H9 (cell line): ENCODE results near the gene NTRK2. TPM values are rescaled to one million over a fixed set of nuclear protein-coding genes. Genes with fewer than 3 reads are reported as not detected.

Experiments used
- DNase-seq: peaks from one replicate; pipeline ENCODE4 v3.0.0-alpha.2; 2017
- H2AFZ ChIP-seq: one replicate; pipeline ENCODE4 v1.6.1; 2013; ENCODE audit warnings: mild to moderate bottlenecking, low read length, control low read depth, moderate library complexity
- H2AK5ac ChIP-seq: 2 replicates; pipeline ENCODE4 v1.6.1; 2013; ENCODE audit warnings: low read length, control low read depth, mixed read lengths; ENCODE audit not compliant: insufficient read length
- H2BK120ac ChIP-seq: one replicate; pipeline ENCODE4 v1.6.1; 2013; ENCODE audit warnings: low read depth, mild to moderate bottlenecking, low read length, control low read depth, inconsistent platforms; ENCODE audit not compliant: poor library complexity, severe bottlenecking
- H2BK12ac ChIP-seq: 2 replicates; pipeline ENCODE4 v1.6.1; 2013; ENCODE audit warnings: low read length, control low read depth, mixed read lengths, low read depth; ENCODE audit not compliant: insufficient read length
- H2BK15ac ChIP-seq: 2 replicates; pipeline ENCODE4 v1.6.1; 2013; ENCODE audit warnings: low read depth, low read length, control low read depth
- H2BK20ac ChIP-seq: one replicate; pipeline ENCODE4 v1.6.1; 2013; ENCODE audit warnings: low read depth, mild to moderate bottlenecking, low read length, control low read depth, inconsistent platforms; ENCODE audit not compliant: poor library complexity, severe bottlenecking
- H2BK5ac ChIP-seq: 2 replicates; pipeline ENCODE4 v1.6.1; 2013; ENCODE audit warnings: low read length, control low read depth, mixed read lengths; ENCODE audit not compliant: insufficient read length
- H3K14ac ChIP-seq: 2 replicates; pipeline ENCODE4 v1.6.1; 2013; ENCODE audit warnings: low read length, control low read depth; ENCODE audit not compliant: insufficient read depth
- H3K18ac ChIP-seq: 2 replicates; pipeline ENCODE4 v1.6.1; 2013; ENCODE audit warnings: low read depth, mild to moderate bottlenecking, mixed read lengths, low read length, control low read depth; ENCODE audit not compliant: insufficient read length
- H3K23ac ChIP-seq: 2 replicates; pipeline ENCODE4 v1.6.1; 2013; ENCODE audit warnings: low read length, control low read depth, mixed read lengths, low read depth; ENCODE audit not compliant: insufficient read length
- H3K23me2 ChIP-seq: 2 replicates; pipeline ENCODE4 v1.6.1; 2013; ENCODE audit warnings: low read depth, mild to moderate bottlenecking, mixed read lengths, low read length, control low read depth; ENCODE audit not compliant: insufficient read length, poor library complexity, severe bottlenecking
- H3K27ac ChIP-seq: 2 replicates; pipeline ENCODE4 v1.5.1; 2013; ENCODE audit warnings: low read length, control low read depth, mixed read lengths, low read depth; ENCODE audit not compliant: insufficient read length
- H3K27me3 ChIP-seq: 2 replicates; pipeline ENCODE4 v1.6.1; 2013; ENCODE audit warnings: low read length, control low read depth, inconsistent platforms; ENCODE audit not compliant: insufficient read depth
- H3K4ac ChIP-seq: 2 replicates; pipeline ENCODE4 v1.6.1; 2013; ENCODE audit warnings: low read depth, mild to moderate bottlenecking, control low read depth, inconsistent platforms, low read length, moderate library complexity
- H3K4me1 ChIP-seq: 2 replicates; pipeline ENCODE4 v1.6.1; 2013; ENCODE audit warnings: low read length, control low read depth, inconsistent platforms; ENCODE audit not compliant: insufficient read depth
- H3K4me2 ChIP-seq: 2 replicates; pipeline ENCODE4 v1.6.1; 2013; ENCODE audit warnings: low read length, control low read depth, mixed read lengths; ENCODE audit not compliant: insufficient read length, insufficient read depth
- H3K56ac ChIP-seq: 2 replicates; pipeline ENCODE4 v1.6.1; 2013; ENCODE audit warnings: low read depth, mild to moderate bottlenecking, mixed read lengths, low read length, control low read depth; ENCODE audit not compliant: insufficient read length
- H3K79me1 ChIP-seq: 2 replicates; pipeline ENCODE4 v1.6.1; 2013; ENCODE audit warnings: low read depth, mild to moderate bottlenecking, moderate library complexity, low read length, control low read depth, inconsistent platforms; ENCODE audit not compliant: insufficient read depth, poor library complexity, severe bottlenecking
- H3K79me2 ChIP-seq: 2 replicates; pipeline ENCODE4 v1.6.1; 2013; ENCODE audit warnings: low read length, control low read depth, inconsistent platforms; ENCODE audit not compliant: insufficient read depth
- H3K9ac ChIP-seq: 2 replicates; pipeline ENCODE4 v1.6.1; 2013; ENCODE audit warnings: low read length, control low read depth, mixed read lengths; ENCODE audit not compliant: insufficient read length; ENCODE audit errors: extremely low read depth
- H3K9me3 ChIP-seq: one replicate; pipeline ENCODE4 v1.6.1; 2013; ENCODE audit warnings: low read depth, low read length, inconsistent platforms; ENCODE audit not compliant: control insufficient read depth
- H3T11ph ChIP-seq: one replicate; pipeline ENCODE4 v1.6.1; 2013; ENCODE audit warnings: mild to moderate bottlenecking, low read length, control low read depth, inconsistent platforms
- H4K20me1 ChIP-seq: one replicate; pipeline ENCODE4 v1.6.1; 2013; ENCODE audit not compliant: control insufficient read depth, insufficient read length, insufficient read depth
- H4K5ac ChIP-seq: 2 replicates; pipeline ENCODE4 v1.6.1; 2013; ENCODE audit warnings: low read depth, mild to moderate bottlenecking, mixed read lengths, low read length, control low read depth; ENCODE audit not compliant: insufficient read length
- H4K8ac ChIP-seq: replicated peaks from 2 replicates; pipeline ENCODE4 v1.6.1; 2013; ENCODE audit warnings: low read length, control low read depth, mixed read lengths, low read depth; ENCODE audit not compliant: insufficient read length
- H4K91ac ChIP-seq: 2 replicates; pipeline ENCODE4 v1.6.1; 2013; ENCODE audit warnings: low read depth, mild to moderate bottlenecking, moderate library complexity, mixed read lengths, low read length, control low read depth; ENCODE audit not compliant: insufficient read length
- H3K27ac Mint-ChIP-seq, 3 experiments: 2 replicates in 2 of 3; 3 replicates in 1 of 3; pipeline ENCODE4 v1.8.0; 2020 to 2021; ENCODE audit warnings: mixed read lengths in 3 of 3, mild to moderate bottlenecking in 1 of 3, moderate library complexity in 1 of 3
- H3K27me3 Mint-ChIP-seq: 2 replicates; pipeline ENCODE4 v1.8.0; 2021; ENCODE audit warnings: low read depth, mild to moderate bottlenecking, moderate library complexity, mixed read lengths
- H3K36me3 Mint-ChIP-seq, 3 experiments: 2 replicates in 2 of 3; 3 replicates in 1 of 3; pipeline ENCODE4 v1.8.0; 2020 to 2021; ENCODE audit warnings: low read depth in 3 of 3, mixed read lengths in 3 of 3; ENCODE audit not compliant: insufficient read depth in 1 of 3
- H3K4me1 Mint-ChIP-seq, 2 experiments: 2 replicates each; pipeline ENCODE4 v1.8.0; 2020; ENCODE audit warnings: mixed read lengths in 2 of 2
- H3K4me3 Mint-ChIP-seq, 2 experiments: 2 replicates in 1 of 2; 3 replicates in 1 of 2; pipeline ENCODE4 v1.8.0; 2020 to 2021; ENCODE audit warnings: mild to moderate bottlenecking in 2 of 2, mixed read lengths in 2 of 2, moderate library complexity in 1 of 2
- H3K9me3 Mint-ChIP-seq, 2 experiments: 2 replicates in 1 of 2; 3 replicates in 1 of 2; pipeline ENCODE4 v1.8.0; 2020; ENCODE audit warnings: mild to moderate bottlenecking in 2 of 2, mixed read lengths in 2 of 2, moderate library complexity in 1 of 2
- CTCF ChIP-seq: fragments of 200-600 bp; sonication (generic); conservative IDR thresholded peaks from 3 replicates; pipeline ENCODE4 v1.8.0; 2021; ENCODE audit warnings: antibody characterized with exemption, mild to moderate bottlenecking
- whole genome bisulfite sequencing: extraction: QIAGEN DNeasy Blood & Tissue Kit; methylation state at CpG from one replicate; pipeline ENCODE4 v1.1.7; 2013; ENCODE audit warnings: missing lambda C conversion rate, low lambda C conversion rate, mixed read lengths; ENCODE audit not compliant: insufficient read length; ENCODE audit errors: extremely low coverage; 5-methylcytosine and 5-hydroxymethylcytosine counted together
- total RNA-seq: library from RNA; stranded (reverse); gene quantifications from 2 replicates; pipeline ENCODE4 v1.2.1, GENCODE V29; 2021

The NTRK2 gene
- total RNA-seq, 1 experiment from 2014 or later: 0.02 TPM

DNA sequence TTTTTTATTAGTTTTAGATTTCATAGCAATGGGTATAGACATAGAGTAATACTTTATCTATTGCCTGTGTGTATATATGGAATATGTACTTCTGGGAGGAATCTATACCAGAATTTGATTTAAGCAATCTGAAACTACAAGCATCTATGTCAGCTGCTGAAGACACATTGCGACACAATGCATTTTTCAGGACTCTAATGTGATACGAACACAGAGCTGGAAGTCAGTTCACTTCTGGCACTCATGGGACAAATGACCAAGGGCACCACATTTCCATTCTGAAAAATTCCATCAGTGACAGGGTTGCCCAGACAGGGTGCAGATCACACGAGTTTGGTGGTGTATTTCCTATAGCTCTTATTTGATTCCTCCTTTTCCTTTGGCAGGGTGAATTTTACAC lies 259.5 kb downstream of the NTRK2 start:
- no peak overlapping the region for H2BK12ac ChIP-seq
- H3K23ac ChIP-seq: no peak overlapping the region
- no peaks in the 10 kb centered on the region for H3K36me3 Mint-ChIP-seq
- TF ChIP-seq CTCF: no peak
- H4K91ac ChIP-seq: no peak overlapping the region
- WGBS: no CpG with 5 or more reads among the region's 3 CpGs
- H4K5ac ChIP-seq: no peak overlapping the region
- H3K23me2 ChIP-seq: no peaks in the 10 kb centered on the region
- H3K27ac Mint-ChIP-seq: no peak overlapping the region
- DNase-seq: no peak
- no peak overlapping the region for H3K56ac ChIP-seq
- H3K14ac ChIP-seq: no peak overlapping the region
- H2AK5ac ChIP-seq: no peak overlapping the region
- H3K9me3 Mint-ChIP-seq: peaks cover 0 to 2% of the 10 kb centered on the region in 2 experiments; a peak in 2 of 5 replicates
- H4K20me1 ChIP-seq: no peaks in the 10 kb centered on the region
- no peaks in the 10 kb centered on the region for H3K79me1 ChIP-seq
- H3K79me2 ChIP-seq: no peaks in the 10 kb centered on the region
- peaks cover 6% of the 10 kb centered on the region; the same call in 1 of the 2 replicates for H3K4me1 ChIP-seq
- no peak overlapping the region for H3K4ac ChIP-seq
- H3T11ph ChIP-seq: no peak overlapping the region
- H3K27me3 ChIP-seq: no peaks in the 10 kb centered on the region
- H3K27ac ChIP-seq: no peak overlapping the region
- no peak overlapping the region for H3K4me3 Mint-ChIP-seq
- no peak overlapping the region for H2BK120ac ChIP-seq
- H4K8ac ChIP-seq: no peak overlapping the region
- H3K18ac ChIP-seq: no peak overlapping the region
- H3K27me3 Mint-ChIP-seq: no peaks in the 10 kb centered on the region; the same call in none of the 2 replicates
- no peak overlapping the region for H2AFZ ChIP-seq
- peaks cover 19% of the 10 kb centered on the region in 2 experiments for H3K4me1 Mint-ChIP-seq
- no peak overlapping the region for H2BK5ac ChIP-seq
- no peak overlapping the region for H3K4me2 ChIP-seq
- no peak overlapping the region for H2BK15ac ChIP-seq
- H3K9me3 ChIP-seq: no peaks in the 10 kb centered on the region
- H3K9ac ChIP-seq: no peak overlapping the region
- H2BK20ac ChIP-seq: no peak overlapping the region
